MM.1S (cell line): ENCODE results near the gene FAM222B.

Source experiments
- DNase-seq: peaks from one replicate; pipeline ENCODE4 v3.0.0-alpha.2; 2015
- H2AFZ ChIP-seq: fragments of 300-600 bp; sonication (generic); 2 replicates; pipeline ENCODE4 v1.6.0; 2016; ENCODE audit warnings: antibody characterized with exemption, low read length
- H3F3A ChIP-seq: fragments of 300-600 bp; sonication (generic); 2 replicates; pipeline ENCODE4 v1.6.1; 2016; ENCODE audit warnings: mild to moderate bottlenecking, antibody characterized with exemption, low read length, moderate library complexity, mixed read lengths; ENCODE audit not compliant: insufficient read depth
- H3K27ac ChIP-seq: fragments of 300-600 bp; sonication (generic); 2 replicates; pipeline ENCODE4 v1.5.1; 2016; ENCODE audit warnings: mild to moderate bottlenecking, low read length
- H3K27me3 ChIP-seq: fragments of 300-600 bp; sonication (generic); replicated peaks from 2 replicates; pipeline ENCODE4 v1.6.0; 2016; ENCODE audit warnings: low read length; ENCODE audit not compliant: insufficient read depth
- H3K36me3 ChIP-seq: fragments of 300-600 bp; sonication (generic); replicated peaks from 2 replicates; pipeline ENCODE4 v1.6.1; 2016; ENCODE audit warnings: mild to moderate bottlenecking, low read length, mixed read lengths; ENCODE audit not compliant: insufficient read depth
- H3K4me1 ChIP-seq: fragments of 300-600 bp; sonication (generic); 2 replicates; pipeline ENCODE4 v1.6.1; 2016; ENCODE audit warnings: low read length, mixed read lengths
- H3K4me2 ChIP-seq: fragments of 300-600 bp; sonication (generic); 2 replicates; pipeline ENCODE4 v1.6.0; 2016; ENCODE audit warnings: low read depth, low read length
- H3K4me3 ChIP-seq: fragments of 300-600 bp; sonication (generic); 2 replicates; pipeline ENCODE4 v1.5.1; 2016; ENCODE audit warnings: low read length, mixed read lengths
- H3K79me2 ChIP-seq: fragments of 300-600 bp; sonication (generic); 2 replicates; pipeline ENCODE4 v1.6.1; 2016; ENCODE audit warnings: mixed run types, low read length, mixed read lengths
- H3K9ac ChIP-seq: fragments of 300-600 bp; sonication (generic); 2 replicates; pipeline ENCODE4 v1.6.1; 2016; ENCODE audit warnings: low read length, mixed read lengths
- H3K9me2 ChIP-seq: fragments of 300-600 bp; sonication (generic); replicated peaks from 2 replicates; pipeline ENCODE4 v1.6.1; 2016; ENCODE audit warnings: mild to moderate bottlenecking, low read length, mixed read lengths; ENCODE audit not compliant: insufficient read depth
- H3K9me3 ChIP-seq: fragments of 300-600 bp; sonication (generic); replicated peaks from 2 replicates; pipeline ENCODE4 v1.6.1; 2016; ENCODE audit warnings: mild to moderate bottlenecking, low read length, mixed read lengths; ENCODE audit not compliant: insufficient read depth
- H4K20me1 ChIP-seq: fragments of 300-600 bp; sonication (generic); 2 replicates; pipeline ENCODE4 v1.6.1; 2016; ENCODE audit warnings: mild to moderate bottlenecking, low read length, moderate library complexity, mixed read lengths; ENCODE audit not compliant: insufficient read depth
- CTCF ChIP-seq: fragments of 300-600 bp; sonication (generic); IDR thresholded peaks from 2 replicates; pipeline ENCODE4 v1.5.1; 2016; ENCODE audit warnings: antibody characterized with exemption, low read length, mixed read lengths
- EZH2 ChIP-seq: fragments of 300-600 bp; sonication (generic); optimal IDR thresholded peaks from 2 replicates; pipeline ENCODE3; 2017; ENCODE audit warnings: low read depth, mild to moderate bottlenecking, antibody characterized with exemption, low read length, mixed read lengths
- EZH2phosphoT487 ChIP-seq: fragments of 300-600 bp; sonication (generic); IDR thresholded peaks from 2 replicates; pipeline ENCODE4 v1.6.1; 2018; ENCODE audit warnings: antibody characterized with exemption, low read length

FAM222B gene

GRCh38 chr17:28812091-28812747 is 30.4 kb downstream of the FAM222B start:
- H4K20me1 ChIP-seq: no peaks in the 10 kb centered on the region
- no peaks in the 10 kb centered on the region for H3K36me3 ChIP-seq
- H3K4me2 ChIP-seq: peak overlapping the region; percentile 93
- no peaks in the 10 kb centered on the region for H3K27me3 ChIP-seq
- peak overlapping the region; percentile 82; the same call in 1 of the 2 replicates for H3K27ac ChIP-seq
- peak overlapping the region; percentile 72 for H3K9ac ChIP-seq
- peak; percentile 96 for DNase-seq
- no peaks in the 10 kb centered on the region for H3K9me3 ChIP-seq
- peaks cover 63% of the 10 kb centered on the region for H3K79me2 ChIP-seq
- H3F3A ChIP-seq: peaks cover 14% of the 10 kb centered on the region
- TF ChIP-seq EZH2 (no peak), EZH2phosphoT487 (no peak), CTCF (no peak)
- peak overlapping the region; percentile 87 for H2AFZ ChIP-seq
- H3K4me3 ChIP-seq: peak overlapping the region; percentile 77
- peaks cover 12% of the 10 kb centered on the region for H3K4me1 ChIP-seq
- H3K9me2 ChIP-seq: no peaks in the 10 kb centered on the region

- peak overlapping the region; percentile 93 for H3K4me2 ChIP-seq
- TF ChIP-seq EZH2 (no peak), CTCF (no peak), EZH2phosphoT487 (no peak)
- H3F3A ChIP-seq: peaks cover 14% of the 10 kb centered on the region
- peak overlapping the region; percentile 77 for H3K4me3 ChIP-seq
- peak overlapping the region; percentile 72 for H3K9ac ChIP-seq
- no peaks in the 10 kb centered on the region for H3K36me3 ChIP-seq
- peak overlapping the region; percentile 19; the same call in 1 of the 2 replicates for H3K27ac ChIP-seq
- H3K79me2 ChIP-seq: peaks cover 62% of the 10 kb centered on the region
- H2AFZ ChIP-seq: peak overlapping the region; percentile 87
- DNase-seq: peak; percentile 8
- peaks cover 12% of the 10 kb centered on the region for H3K4me1 ChIP-seq
- H3K9me2 ChIP-seq: no peaks in the 10 kb centered on the region
- H3K27me3 ChIP-seq: no peaks in the 10 kb centered on the region
- no peaks in the 10 kb centered on the region for H4K20me1 ChIP-seq
- H3K9me3 ChIP-seq: no peaks in the 10 kb centered on the region
Measured at GRCh38 chr17:28811651-28812090, 30.9 kb downstream of the FAM222B start.

- DNase-seq: no peak
- no peaks in the 10 kb centered on the region for H3K36me3 ChIP-seq
- H3K27ac ChIP-seq: no peak overlapping the region
- H3K9me2 ChIP-seq: no peaks in the 10 kb centered on the region
- H3K79me2 ChIP-seq: peaks cover 50% of the 10 kb centered on the region
- H3K4me2 ChIP-seq: 0 out of 2 replicates have a peak overlapping the region, but pooled peaks have one; percentile 93
- no peaks in the 10 kb centered on the region for H3K9me3 ChIP-seq
- TF ChIP-seq CTCF: no peak
- TF ChIP-seq EZH2: no peak
- no peak for TF ChIP-seq EZH2phosphoT487
- H3K4me3 ChIP-seq: no peak overlapping the region
- H2AFZ ChIP-seq: no peak overlapping the region
- H3F3A ChIP-seq: peaks cover 14% of the 10 kb centered on the region
- H4K20me1 ChIP-seq: no peaks in the 10 kb centered on the region
- no peak overlapping the region for H3K9ac ChIP-seq
- H3K27me3 ChIP-seq: no peaks in the 10 kb centered on the region
- H3K4me1 ChIP-seq: peaks cover 12% of the 10 kb centered on the region
Measured at GRCh38 chr17:28810437-28810836, 32.2 kb downstream of the FAM222B start.
